GM23338 (cell line): ENCODE data around the gene SYT14. TPM values are rescaled to one million over a fixed set of nuclear protein-coding genes. Genes with fewer than 3 reads are reported as not detected.

Experiments
- ATAC-seq: fragments of 200-7000 bp; cut with Tn5 transposase; 3 replicates; pipeline ENCODE4 v1.9.1; 2020
- DNase-seq: peaks from one replicate; pipeline ENCODE4 v3.0.0-alpha.2; 2015; ENCODE audit warnings: low spot score
- H2AFZ ChIP-seq: fragments of 200-600 bp; sonication (generic); 2 replicates; pipeline ENCODE4 v1.8.0; 2016; ENCODE audit warnings: antibody characterized with exemption, mild to moderate bottlenecking, moderate library complexity
- H3F3A ChIP-seq: fragments of 200-600 bp; sonication (generic); replicated peaks from 2 replicates; pipeline ENCODE4 v1.8.0; 2017; ENCODE audit warnings: antibody characterized with exemption, mixed run types, low read depth
- H3K27ac ChIP-seq: fragments of 200-600 bp; sonication (generic); 2 replicates; pipeline ENCODE4 v1.6.1; 2016; ENCODE audit warnings: low read depth
- H3K27me3 ChIP-seq: fragments of 200-600 bp; sonication (generic); 2 replicates; pipeline ENCODE4 v1.8.0; 2016; ENCODE audit warnings: mild to moderate bottlenecking, mixed run types, moderate library complexity; ENCODE audit not compliant: insufficient read depth
- H3K36me3 ChIP-seq: fragments of 200-600 bp; sonication (generic); 2 replicates; pipeline ENCODE4 v1.8.0; 2016; ENCODE audit warnings: mild to moderate bottlenecking; ENCODE audit not compliant: insufficient read depth
- H3K4me1 ChIP-seq: fragments of 200-600 bp; sonication (generic); 2 replicates; pipeline ENCODE4 v1.8.0; 2016; ENCODE audit warnings: mild to moderate bottlenecking, moderate library complexity; ENCODE audit not compliant: insufficient read depth
- H3K4me2 ChIP-seq: fragments of 200-600 bp; sonication (generic); 2 replicates; pipeline ENCODE4 v1.7.1; 2017; ENCODE audit warnings: mixed run types
- H3K4me3 ChIP-seq: fragments of 200-600 bp; sonication (generic); 2 replicates; pipeline ENCODE4 v1.6.1; 2016; ENCODE audit warnings: mixed run types
- H3K79me2 ChIP-seq: fragments of 200-600 bp; sonication (generic); replicated peaks from 2 replicates; pipeline ENCODE4 v1.8.0; 2017; ENCODE audit warnings: mild to moderate bottlenecking; ENCODE audit not compliant: insufficient read depth
- H3K9me2 ChIP-seq: fragments of 200-600 bp; sonication (generic); 2 replicates; pipeline ENCODE4 v1.8.0; 2017; ENCODE audit not compliant: insufficient read depth
- H4K20me1 ChIP-seq: fragments of 200-600 bp; sonication (generic); replicated peaks from 2 replicates; pipeline ENCODE4 v1.8.0; 2017; ENCODE audit warnings: mild to moderate bottlenecking; ENCODE audit not compliant: insufficient read depth
- H3K27ac Mint-ChIP-seq: 2 replicates; pipeline ENCODE4 v1.8.0; 2020; ENCODE audit warnings: inconsistent platforms, mild to moderate bottlenecking, moderate library complexity, mixed read lengths
- H3K27me3 Mint-ChIP-seq: 3 replicates; pipeline ENCODE4 v1.8.0; 2022; ENCODE audit warnings: low read depth, mild to moderate bottlenecking, moderate library complexity, mixed read lengths, inconsistent platforms; ENCODE audit not compliant: insufficient read depth, poor library complexity
- H3K36me3 Mint-ChIP-seq: 3 replicates; pipeline ENCODE4 v1.8.0; 2021; ENCODE audit warnings: low read depth, mild to moderate bottlenecking, inconsistent platforms, moderate library complexity, mixed read lengths
- H3K4me1 Mint-ChIP-seq: 3 replicates; pipeline ENCODE4 v1.8.0; 2020; ENCODE audit warnings: mild to moderate bottlenecking, inconsistent platforms, mixed read lengths
- H3K4me3 Mint-ChIP-seq: 3 replicates; pipeline ENCODE4 v1.8.0; 2021; ENCODE audit warnings: moderate library complexity, mild to moderate bottlenecking, inconsistent platforms, mixed read lengths
- H3K9me3 Mint-ChIP-seq: 3 replicates; pipeline ENCODE4 v1.8.0; 2020; ENCODE audit warnings: moderate library complexity, mild to moderate bottlenecking, inconsistent platforms, mixed read lengths
- CREB1 ChIP-seq: fragments of 250-450 bp; sonication (Bioruptor Pico); IDR thresholded peaks from 2 replicates; pipeline ENCODE4 v1.5.0; 2020; ENCODE audit warnings: low read depth, mild to moderate bottlenecking, moderate library complexity
- EZH2 ChIP-seq: fragments of 200-600 bp; sonication (generic); IDR thresholded peaks from one replicate; pipeline ENCODE4 v1.8.0; 2017; ENCODE audit warnings: antibody characterized with exemption, mild to moderate bottlenecking, low read depth; ENCODE audit not compliant: unreplicated experiment
- EZH2phosphoT487 ChIP-seq: fragments of 200-600 bp; sonication (generic); IDR thresholded peaks from one replicate; pipeline ENCODE4 v1.8.1; 2018; ENCODE audit warnings: antibody characterized with exemption; ENCODE audit not compliant: unreplicated experiment
- JUNB ChIP-seq: IDR thresholded peaks from one replicate; pipeline ENCODE4 v1.6.1; 2016; ENCODE audit warnings: antibody characterized with exemption; ENCODE audit not compliant: unreplicated experiment
- NANOG ChIP-seq: IDR thresholded peaks from 2 replicates; pipeline ENCODE4 v1.6.1; 2016; ENCODE audit warnings: antibody characterized with exemption, borderline replicate concordance
- POLR2AphosphoS5 ChIP-seq: IDR thresholded peaks from 2 replicates; pipeline ENCODE4 v1.6.1; 2016; ENCODE audit warnings: antibody characterized with exemption, low read depth
- REST ChIP-seq: IDR thresholded peaks from one replicate; pipeline ENCODE4 v1.6.1; 2018; ENCODE audit warnings: antibody characterized with exemption; ENCODE audit not compliant: unreplicated experiment
- STAT1 ChIP-seq: IDR thresholded peaks from one replicate; pipeline ENCODE4 v1.6.1; 2016; ENCODE audit warnings: antibody characterized with exemption; ENCODE audit not compliant: unreplicated experiment
- ZNF114 ChIP-seq: fragments of 250-450 bp; sonication (Bioruptor Pico); IDR thresholded peaks from 2 replicates; pipeline ENCODE4 v1.5.0; 2020; ENCODE audit warnings: mild to moderate bottlenecking, moderate library complexity
- ZNF331 ChIP-seq: fragments of 250-450 bp; sonication (Bioruptor Pico); IDR thresholded peaks from 2 replicates; pipeline ENCODE4 v1.5.0; 2020; ENCODE audit warnings: low read depth, mild to moderate bottlenecking, moderate library complexity
- polyA plus RNA-seq: library from polyadenylated mRNA; unstranded; fragments of >200 nt; fragmentation: Nextera tagmentation; extraction: Ambion mirVana; gene quantifications from 2 replicates; pipeline ENCODE4 v1.2.1, GENCODE V29; 2016
- total RNA-seq: library from RNA; depleted of rRNA; stranded (reverse); fragments of >200 nt; shearing (Covaris generic); gene quantifications from 2 replicates; pipeline ENCODE4 v1.2.3, GENCODE V29; 2014
- TF ChIP-seq, protein P1 (sequence below): fragments of 250-450 bp; sonication (Bioruptor Pico); IDR thresholded peaks from 2 replicates; pipeline ENCODE4 v1.5.0; 2020; ENCODE audit warnings: mild to moderate bottlenecking, moderate library complexity
- TF ChIP-seq, protein P2 (sequence below), 2 experiments: fragments of 200-600 bp in 1 of 2; sonication (generic) in 1 of 2; conservative IDR thresholded peaks; 2 replicates each; pipeline versions ENCODE4 v1.5.1 to v1.6.1; 2016 to 2017; ENCODE audit warnings: antibody characterized with exemption in 2 of 2, low read depth in 2 of 2, mild to moderate bottlenecking in 2 of 2, moderate library complexity in 1 of 2
- TF ChIP-seq, protein P3 (sequence below): IDR thresholded peaks from 2 replicates; pipeline ENCODE4 v1.6.1; 2016; ENCODE audit warnings: antibody characterized with exemption

SYT14 gene
- total and polyA plus RNA-seq, 2 experiments from 2014 or later: 5.2 to 22.4 TPM

GRCh38 chr1:209993061-209993830 is 55.2 kb downstream of the SYT14 start:
- Histone ChIP-seq H3K27me3 (no peaks in the 10 kb centered on the region), H3K79me2 (0 out of 2 replicates have a peak, but pooled peaks cover 8% of the 10 kb centered on the region), H3K36me3 (no peaks in the 10 kb centered on the region), H3K4me3 (no peak overlapping the region), H2AFZ (no peak overlapping the region), H3K4me1 (peaks cover 7% of the 10 kb centered on the region), H3K27ac (no peak overlapping the region), H3K4me2 (no peak overlapping the region), H3K9me2 (no peaks in the 10 kb centered on the region), H3F3A (no peaks in the 10 kb centered on the region), H4K20me1 (no peaks in the 10 kb centered on the region)
- DNase-seq (no peak), ATAC-seq (peak; percentile 42)
- Mint-ChIP-seq H3K27ac (peak overlapping the region; percentile 43; the same call in 1 of the 2 replicates), H3K9me3 (no peaks in the 10 kb centered on the region), H3K4me3 (no peak overlapping the region), H3K4me1 (peaks cover 17% of the 10 kb centered on the region), H3K27me3 (no peaks in the 10 kb centered on the region), H3K36me3 (no peaks in the 10 kb centered on the region)
- TF ChIP-seq STAT1: no peak
- TF ChIP-seq, protein P1, sequence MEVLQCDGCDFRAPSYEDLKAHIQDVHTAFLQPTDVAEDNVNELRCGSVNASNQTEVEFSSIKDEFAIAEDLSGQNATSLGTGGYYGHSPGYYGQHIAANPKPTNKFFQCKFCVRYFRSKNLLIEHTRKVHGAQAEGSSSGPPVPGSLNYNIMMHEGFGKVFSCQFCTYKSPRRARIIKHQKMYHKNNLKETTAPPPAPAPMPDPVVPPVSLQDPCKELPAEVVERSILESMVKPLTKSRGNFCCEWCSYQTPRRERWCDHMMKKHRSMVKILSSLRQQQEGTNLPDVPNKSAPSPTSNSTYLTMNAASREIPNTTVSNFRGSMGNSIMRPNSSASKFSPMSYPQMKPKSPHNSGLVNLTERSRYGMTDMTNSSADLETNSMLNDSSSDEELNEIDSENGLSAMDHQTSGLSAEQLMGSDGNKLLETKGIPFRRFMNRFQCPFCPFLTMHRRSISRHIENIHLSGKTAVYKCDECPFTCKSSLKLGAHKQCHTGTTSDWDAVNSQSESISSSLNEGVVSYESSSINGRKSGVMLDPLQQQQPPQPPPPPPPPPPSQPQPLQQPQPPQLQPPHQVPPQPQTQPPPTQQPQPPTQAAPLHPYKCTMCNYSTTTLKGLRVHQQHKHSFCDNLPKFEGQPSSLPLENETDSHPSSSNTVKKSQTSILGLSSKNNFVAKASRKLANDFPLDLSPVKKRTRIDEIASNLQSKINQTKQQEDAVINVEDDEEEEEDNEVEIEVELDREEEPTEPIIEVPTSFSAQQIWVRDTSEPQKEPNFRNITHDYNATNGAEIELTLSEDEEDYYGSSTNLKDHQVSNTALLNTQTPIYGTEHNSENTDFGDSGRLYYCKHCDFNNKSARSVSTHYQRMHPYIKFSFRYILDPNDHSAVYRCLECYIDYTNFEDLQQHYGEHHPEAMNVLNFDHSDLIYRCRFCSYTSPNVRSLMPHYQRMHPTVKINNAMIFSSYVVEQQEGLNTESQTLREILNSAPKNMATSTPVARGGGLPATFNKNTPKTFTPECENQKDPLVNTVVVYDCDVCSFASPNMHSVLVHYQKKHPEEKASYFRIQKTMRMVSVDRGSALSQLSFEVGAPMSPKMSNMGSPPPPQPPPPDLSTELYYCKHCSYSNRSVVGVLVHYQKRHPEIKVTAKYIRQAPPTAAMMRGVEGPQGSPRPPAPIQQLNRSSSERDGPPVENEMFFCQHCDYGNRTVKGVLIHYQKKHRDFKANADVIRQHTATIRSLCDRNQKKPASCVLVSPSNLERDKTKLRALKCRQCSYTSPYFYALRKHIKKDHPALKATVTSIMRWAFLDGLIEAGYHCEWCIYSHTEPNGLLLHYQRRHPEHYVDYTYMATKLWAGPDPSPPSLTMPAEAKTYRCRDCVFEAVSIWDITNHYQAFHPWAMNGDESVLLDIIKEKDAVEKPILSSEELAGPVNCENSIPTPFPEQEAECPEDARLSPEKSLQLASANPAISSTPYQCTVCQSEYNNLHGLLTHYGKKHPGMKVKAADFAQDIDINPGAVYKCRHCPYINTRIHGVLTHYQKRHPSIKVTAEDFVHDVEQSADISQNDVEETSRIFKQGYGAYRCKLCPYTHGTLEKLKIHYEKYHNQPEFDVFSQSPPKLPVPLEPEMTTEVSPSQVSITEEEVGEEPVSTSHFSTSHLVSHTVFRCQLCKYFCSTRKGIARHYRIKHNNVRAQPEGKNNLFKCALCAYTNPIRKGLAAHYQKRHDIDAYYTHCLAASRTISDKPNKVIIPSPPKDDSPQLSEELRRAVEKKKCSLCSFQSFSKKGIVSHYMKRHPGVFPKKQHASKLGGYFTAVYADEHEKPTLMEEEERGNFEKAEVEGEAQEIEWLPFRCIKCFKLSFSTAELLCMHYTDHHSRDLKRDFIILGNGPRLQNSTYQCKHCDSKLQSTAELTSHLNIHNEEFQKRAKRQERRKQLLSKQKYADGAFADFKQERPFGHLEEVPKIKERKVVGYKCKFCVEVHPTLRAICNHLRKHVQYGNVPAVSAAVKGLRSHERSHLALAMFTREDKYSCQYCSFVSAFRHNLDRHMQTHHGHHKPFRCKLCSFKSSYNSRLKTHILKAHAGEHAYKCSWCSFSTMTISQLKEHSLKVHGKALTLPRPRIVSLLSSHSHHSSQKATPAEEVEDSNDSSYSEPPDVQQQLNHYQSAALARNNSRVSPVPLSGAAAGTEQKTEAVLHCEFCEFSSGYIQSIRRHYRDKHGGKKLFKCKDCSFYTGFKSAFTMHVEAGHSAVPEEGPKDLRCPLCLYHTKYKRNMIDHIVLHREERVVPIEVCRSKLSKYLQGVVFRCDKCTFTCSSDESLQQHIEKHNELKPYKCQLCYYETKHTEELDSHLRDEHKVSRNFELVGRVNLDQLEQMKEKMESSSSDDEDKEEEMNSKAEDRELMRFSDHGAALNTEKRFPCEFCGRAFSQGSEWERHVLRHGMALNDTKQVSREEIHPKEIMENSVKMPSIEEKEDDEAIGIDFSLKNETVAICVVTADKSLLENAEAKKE (CRISPR knock-in tag): no peak
- TF ChIP-seq JUNB: no peak
- TF ChIP-seq NANOG: no peak
- TF ChIP-seq, protein P2, sequence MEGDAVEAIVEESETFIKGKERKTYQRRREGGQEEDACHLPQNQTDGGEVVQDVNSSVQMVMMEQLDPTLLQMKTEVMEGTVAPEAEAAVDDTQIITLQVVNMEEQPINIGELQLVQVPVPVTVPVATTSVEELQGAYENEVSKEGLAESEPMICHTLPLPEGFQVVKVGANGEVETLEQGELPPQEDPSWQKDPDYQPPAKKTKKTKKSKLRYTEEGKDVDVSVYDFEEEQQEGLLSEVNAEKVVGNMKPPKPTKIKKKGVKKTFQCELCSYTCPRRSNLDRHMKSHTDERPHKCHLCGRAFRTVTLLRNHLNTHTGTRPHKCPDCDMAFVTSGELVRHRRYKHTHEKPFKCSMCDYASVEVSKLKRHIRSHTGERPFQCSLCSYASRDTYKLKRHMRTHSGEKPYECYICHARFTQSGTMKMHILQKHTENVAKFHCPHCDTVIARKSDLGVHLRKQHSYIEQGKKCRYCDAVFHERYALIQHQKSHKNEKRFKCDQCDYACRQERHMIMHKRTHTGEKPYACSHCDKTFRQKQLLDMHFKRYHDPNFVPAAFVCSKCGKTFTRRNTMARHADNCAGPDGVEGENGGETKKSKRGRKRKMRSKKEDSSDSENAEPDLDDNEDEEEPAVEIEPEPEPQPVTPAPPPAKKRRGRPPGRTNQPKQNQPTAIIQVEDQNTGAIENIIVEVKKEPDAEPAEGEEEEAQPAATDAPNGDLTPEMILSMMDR (conservative IDR thresholded peaks at IDR 0.05; ENCODE audit: low read depth in 2 of 2): no peak
- TF ChIP-seq REST: no peak
- no peak for TF ChIP-seq CREB1 (CRISPR knock-in tag)
- TF ChIP-seq EZH2: no peak
- no peak for TF ChIP-seq POLR2AphosphoS5
- TF ChIP-seq ZNF114 (CRISPR knock-in tag): no peak
- TF ChIP-seq ZNF331 (CRISPR knock-in tag): no peak
- no peak for TF ChIP-seq EZH2phosphoT487
- TF ChIP-seq, protein P3, sequence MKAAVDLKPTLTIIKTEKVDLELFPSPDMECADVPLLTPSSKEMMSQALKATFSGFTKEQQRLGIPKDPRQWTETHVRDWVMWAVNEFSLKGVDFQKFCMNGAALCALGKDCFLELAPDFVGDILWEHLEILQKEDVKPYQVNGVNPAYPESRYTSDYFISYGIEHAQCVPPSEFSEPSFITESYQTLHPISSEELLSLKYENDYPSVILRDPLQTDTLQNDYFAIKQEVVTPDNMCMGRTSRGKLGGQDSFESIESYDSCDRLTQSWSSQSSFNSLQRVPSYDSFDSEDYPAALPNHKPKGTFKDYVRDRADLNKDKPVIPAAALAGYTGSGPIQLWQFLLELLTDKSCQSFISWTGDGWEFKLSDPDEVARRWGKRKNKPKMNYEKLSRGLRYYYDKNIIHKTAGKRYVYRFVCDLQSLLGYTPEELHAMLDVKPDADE: no peak
